ENCODE measurements around the gene VMP1. TPM values are rescaled to one million over a fixed set of nuclear protein-coding genes. Genes with fewer than 3 reads are reported as not detected.

VMP1 gene
- total RNA-seq, 1 donor from 2014 or later, result 62.6 TPM

GRCh38 chr17:59727817-59728533, 20.5 kb downstream of the VMP1 start:
- H3K4me3 Mint-ChIP-seq, result no peak overlapping the region
- no peaks in the 10 kb centered on the region for H3K9me3 Mint-ChIP-seq
- DNase-seq (ENCODE audit: low read depth, low spot score), result no peak
- no peaks in the 10 kb centered on the region for H3K27me3 Mint-ChIP-seq (ENCODE audit: low read depth)
- H3K27ac Mint-ChIP-seq (ENCODE audit: unreplicated experiment), result no peak overlapping the region
- H3K4me1 Mint-ChIP-seq, result no peaks in the 10 kb centered on the region
- TF ChIP-seq CTCF (conservative IDR thresholded peaks at IDR 0.05), result no peak
- H3K36me3 Mint-ChIP-seq (ENCODE audit: low read depth), result no peaks in the 10 kb centered on the region

GRCh38 chr17:59730268-59730834, 22.9 kb downstream of the VMP1 start:
- no peak for TF ChIP-seq CTCF (conservative IDR thresholded peaks at IDR 0.05)
- Mint-ChIP-seq H3K4me3 (no peak overlapping the region), H3K27me3 (ENCODE audit: low read depth) (no peaks in the 10 kb centered on the region), H3K4me1 (no peaks in the 10 kb centered on the region), H3K27ac (ENCODE audit: unreplicated experiment) (no peak overlapping the region), H3K9me3 (no peaks in the 10 kb centered on the region), H3K36me3 (ENCODE audit: low read depth) (no peaks in the 10 kb centered on the region)
- no peak for DNase-seq (ENCODE audit: low read depth, low spot score)

GRCh38 chr17:59733697-59734096, 26.2 kb downstream of the VMP1 start:
- TF ChIP-seq CTCF (conservative IDR thresholded peaks at IDR 0.05), result no peak
- no peaks in the 10 kb centered on the region for H3K9me3 Mint-ChIP-seq
- no peak overlapping the region for H3K4me3 Mint-ChIP-seq
- H3K4me1 Mint-ChIP-seq, result no peaks in the 10 kb centered on the region
- H3K27ac Mint-ChIP-seq (ENCODE audit: unreplicated experiment), result no peak overlapping the region
- DNase-seq (ENCODE audit: low read depth, low spot score), result no peak
- H3K36me3 Mint-ChIP-seq (ENCODE audit: low read depth), result no peaks in the 10 kb centered on the region
- H3K27me3 Mint-ChIP-seq (ENCODE audit: low read depth), result no peaks in the 10 kb centered on the region

GRCh38 chr17:59734226-59734625, 26.8 kb downstream of the VMP1 start:
- Mint-ChIP-seq H3K4me3 (no peak overlapping the region), H3K36me3 (ENCODE audit: low read depth) (no peaks in the 10 kb centered on the region)
- no peak for DNase-seq (ENCODE audit: low read depth, low spot score)

GRCh38 chr17:59737324-59737723, 29.9 kb downstream of the VMP1 start:
- no peak for DNase-seq (ENCODE audit: low read depth, low spot score)
- H3K27me3 Mint-ChIP-seq (ENCODE audit: low read depth), result no peaks in the 10 kb centered on the region
- H3K36me3 Mint-ChIP-seq (ENCODE audit: low read depth), result peaks cover 5% of the 10 kb centered on the region
- H3K9me3 Mint-ChIP-seq, result no peaks in the 10 kb centered on the region
- H3K27ac Mint-ChIP-seq (ENCODE audit: unreplicated experiment), result no peak overlapping the region
- TF ChIP-seq CTCF (conservative IDR thresholded peaks at IDR 0.05), result no peak
- no peaks in the 10 kb centered on the region for H3K4me1 Mint-ChIP-seq
- H3K4me3 Mint-ChIP-seq, result no peak overlapping the region

More at GRCh38 chr17:59734226-59734625, 26.8 kb downstream of the VMP1 start:
- Mint-ChIP-seq H3K27ac (ENCODE audit: unreplicated experiment) (no peak overlapping the region), H3K9me3 (no peaks in the 10 kb centered on the region), H3K4me1 (no peaks in the 10 kb centered on the region), H3K27me3 (ENCODE audit: low read depth) (no peaks in the 10 kb centered on the region)
- TF ChIP-seq CTCF (conservative IDR thresholded peaks at IDR 0.05), result no peak

Data from neural crest cell (in vitro differentiated cells).